Measurements from ENCODE around the gene ZC3H15. TPM values are rescaled to one million over a fixed set of nuclear protein-coding genes. Genes with fewer than 3 reads are reported as not detected.

The ZC3H15 gene
- total and polyA plus RNA-seq, 2 of the 8 experiments (the other 6 are each of a cell fraction or from before 2014, with no cell fraction given): 32.0 to 80.8 TPM

GRCh38 chr2:186526281-186526680 is 40.2 kb downstream of the ZC3H15 start:
- peaks cover 0 to under 1% (median 0%) of the 10 kb centered on the region in 4 experiments; a peak in 1 of 8 replicates for H3K36me3 ChIP-seq (ENCODE audit: control insufficient read depth in 2 of 4, insufficient read depth in 4 of 4, low read length in 3 of 4)
- no peaks in the 10 kb centered on the region for H3K9me3 ChIP-seq (ENCODE audit: insufficient read depth in 2 of 2, low read depth in 1 of 2, low read length in 1 of 2)
- H2BK5ac ChIP-seq (ENCODE audit: low read depth, low read length): no peak overlapping the region
- H3K4me2 ChIP-seq (ENCODE audit: insufficient read depth in 1 of 2, low read depth in 2 of 2, low read length in 2 of 2): no peak overlapping the region
- H2AFZ ChIP-seq (ENCODE audit: low read length): no peak overlapping the region
- CTCF ChIA-PET (ENCODE audit: partially characterized antibody): interaction anchor here (1.6 kb wide), 1 partner anchor 12 kb away, joined by 3 read pairs; no protein-coding TSS in a partner anchor
- no peak overlapping the region for H2BK12ac ChIP-seq (ENCODE audit: low read depth, low read length)
- H3K56ac ChIP-seq (replicated peaks; ENCODE audit: insufficient read length, low read depth, low read length): no peak overlapping the region
- H3K4me3 ChIP-seq (ENCODE audit: extremely low read depth in 1 of 4, insufficient read depth in 2 of 4, low read depth in 3 of 4, low read length in 4 of 4): no peak overlapping the region
- H2BK120ac ChIP-seq (replicated peaks; ENCODE audit: low read depth, low read length): no peak overlapping the region
- no peak overlapping the region for H4K5ac ChIP-seq (ENCODE audit: insufficient read length, low read depth, low read length)
- no peak overlapping the region for H2BK15ac ChIP-seq (ENCODE audit: low read length)
- H4K8ac ChIP-seq (ENCODE audit: extremely low read depth, insufficient read depth, low read length): no peak overlapping the region
- TF ChIP-seq, protein P1, sequence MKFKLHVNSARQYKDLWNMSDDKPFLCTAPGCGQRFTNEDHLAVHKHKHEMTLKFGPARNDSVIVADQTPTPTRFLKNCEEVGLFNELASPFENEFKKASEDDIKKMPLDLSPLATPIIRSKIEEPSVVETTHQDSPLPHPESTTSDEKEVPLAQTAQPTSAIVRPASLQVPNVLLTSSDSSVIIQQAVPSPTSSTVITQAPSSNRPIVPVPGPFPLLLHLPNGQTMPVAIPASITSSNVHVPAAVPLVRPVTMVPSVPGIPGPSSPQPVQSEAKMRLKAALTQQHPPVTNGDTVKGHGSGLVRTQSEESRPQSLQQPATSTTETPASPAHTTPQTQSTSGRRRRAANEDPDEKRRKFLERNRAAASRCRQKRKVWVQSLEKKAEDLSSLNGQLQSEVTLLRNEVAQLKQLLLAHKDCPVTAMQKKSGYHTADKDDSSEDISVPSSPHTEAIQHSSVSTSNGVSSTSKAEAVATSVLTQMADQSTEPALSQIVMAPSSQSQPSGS (IDR thresholded peaks at IDR 0.05; ENCODE audit: low read length): no peak
- no peak for TF ChIP-seq TBP (IDR thresholded peaks at IDR 0.05; ENCODE audit: low read depth, low read length)
- no peak for TF ChIP-seq POU5F1 (IDR thresholded peaks at IDR 0.05; ENCODE audit: low read depth, low read length)
- TF ChIP-seq SP1 (IDR thresholded peaks at IDR 0.05; ENCODE audit: low read depth, low read length): no peak
- TF ChIP-seq TEAD4 (IDR thresholded peaks at IDR 0.05; ENCODE audit: low read depth, low read length): no peak
- no peak for TF ChIP-seq ASH2L (IDR thresholded peaks at IDR 0.05; ENCODE audit: low read length)
- TF ChIP-seq GTF2F1 (IDR thresholded peaks at IDR 0.05; ENCODE audit: borderline replicate concordance, low read depth, low read length): no peak
- no peak for TF ChIP-seq SIN3A (conservative IDR thresholded peaks at IDR 0.05 in 1 of 2, IDR thresholded peaks at IDR 0.05 in 1 of 2; ENCODE audit: low read depth in 1 of 2, low read length in 2 of 2)
- no peak for TF ChIP-seq CBX8 (IDR thresholded peaks at IDR 0.05; ENCODE audit: borderline replicate concordance, low read depth, low read length)
- no peak overlapping the region for H2AK5ac ChIP-seq (ENCODE audit: low read depth, low read length)
- no peaks in the 10 kb centered on the region for H3K79me1 ChIP-seq (ENCODE audit: low read depth, low read length)
- H3K27ac ChIP-seq (ENCODE audit: low read depth, low read length): no peak overlapping the region
- H3K14ac ChIP-seq (ENCODE audit: insufficient read length): no peak overlapping the region
- no peaks in the 10 kb centered on the region for H3K79me2 ChIP-seq (ENCODE audit: control insufficient read depth in 1 of 2, insufficient read depth in 2 of 2, low read length in 2 of 2)
- WGBS, 2 experiments (ENCODE audit: extremely low coverage in 1 of 2, insufficient coverage in 1 of 2, insufficient read length in 1 of 2, insufficient replicate concordance in 2 of 2, low coverage in 1 of 2, low lambda C conversion rate in 2 of 2, missing lambda C conversion rate in 1 of 2): 85% methylated on average over 2 of the region's 2 CpGs; no CpG with 5 or more reads in 1 of the 2 experiments
- FAIRE-seq (peak; percentile 19), DNase-seq (ENCODE audit: low read depth in 1 of 2, low spot score in 2 of 2) (no peak)
- H3K23me2 ChIP-seq (ENCODE audit: low read depth, low read length): no peaks in the 10 kb centered on the region
- no peak overlapping the region for H3K9ac ChIP-seq (replicated peaks in 1 of 4; ENCODE audit: extremely low read depth in 1 of 4, low read depth in 3 of 4, low read length in 3 of 4)
- H2BK20ac ChIP-seq (ENCODE audit: low read length): no peak overlapping the region
- H3K4me1 ChIP-seq (replicated peaks in 1 of 4; ENCODE audit: control insufficient read depth in 3 of 4, insufficient read depth in 4 of 4, low read length in 3 of 4): peaks cover 0 to 3% (median 0%) of the 10 kb centered on the region in 4 experiments; a peak in 1 of 7 replicates
- H3K27me3 ChIP-seq (replicated peaks in 1 of 4; ENCODE audit: control insufficient read depth in 3 of 4, extremely low read depth in 1 of 4, insufficient read depth in 3 of 4, low read length in 3 of 4): no peaks in the 10 kb centered on the region
- POLR2A ChIA-PET (ENCODE audit: partially characterized antibody): no interaction called here
- no peak overlapping the region for H3K23ac ChIP-seq (ENCODE audit: insufficient read length)
- no peak overlapping the region for H3K18ac ChIP-seq (ENCODE audit: extremely low read depth, low read length)
- H3K4ac ChIP-seq (replicated peaks; ENCODE audit: insufficient read length, low read depth, low read length): no peak overlapping the region
- no peak overlapping the region for H4K91ac ChIP-seq (replicated peaks; ENCODE audit: insufficient read length, low read length)
- H4K20me1 ChIP-seq (replicated peaks in 1 of 2; ENCODE audit: control insufficient read depth in 1 of 2, insufficient read depth in 2 of 2, low read length in 2 of 2): no peaks in the 10 kb centered on the region

All from H1 (cell line).